ENCODE results near the gene PALM.
"Not testable (repeated sequence)": the region's sequence is repeated elsewhere in the genome, so short reads cannot be mapped to it uniquely, and the experiment has no call there.

Gene PALM

DNA sequence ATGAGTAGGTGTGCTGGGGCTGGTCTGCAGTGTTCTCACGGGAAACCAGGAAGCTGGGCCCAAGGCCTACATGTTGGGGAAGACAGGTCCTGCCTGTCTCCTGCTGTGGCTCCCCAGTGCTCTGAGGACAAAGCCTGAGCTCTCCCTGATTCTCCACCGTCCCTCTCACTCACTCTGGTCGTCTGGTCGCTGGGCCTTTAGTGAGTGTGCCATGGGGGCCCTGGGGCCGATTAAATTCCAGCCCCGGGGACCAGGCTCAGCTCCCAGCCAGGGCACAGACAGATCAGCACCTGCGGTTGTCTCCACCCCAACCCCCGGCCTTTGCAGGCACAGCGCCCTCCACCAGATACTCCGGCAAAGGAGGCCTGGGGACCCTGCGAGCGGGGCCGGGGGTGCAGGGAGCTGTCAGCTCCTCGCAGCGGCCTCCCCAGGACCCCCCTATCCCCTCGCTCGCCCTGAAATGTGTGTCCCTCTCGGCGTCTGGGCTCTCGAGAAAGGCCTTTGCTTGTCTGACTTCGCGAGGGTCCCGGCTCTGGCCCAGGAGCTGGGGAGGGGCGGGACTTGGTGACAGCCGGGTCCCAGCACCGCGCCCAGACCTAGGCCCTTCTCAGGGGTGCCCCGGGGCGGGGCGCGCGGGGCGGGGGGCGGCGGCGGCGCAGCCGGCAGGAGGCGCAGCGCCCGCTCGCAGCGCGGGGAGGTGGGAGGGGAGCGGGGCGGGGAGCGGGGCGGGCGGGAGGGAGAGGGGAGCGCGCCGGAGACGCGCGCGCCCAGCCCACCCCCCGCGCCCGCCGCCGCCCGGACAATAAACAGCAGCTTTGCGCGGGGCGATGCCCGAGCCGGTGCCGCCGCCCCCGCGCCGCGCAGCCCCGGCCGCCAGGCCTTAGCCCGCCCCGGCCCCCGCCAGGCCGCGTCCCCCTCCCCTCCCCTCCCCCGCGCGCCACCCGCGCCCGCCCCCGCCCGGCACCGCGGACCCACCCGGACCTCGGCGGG lies at the start of gene PALM:
Gene PALM (plus strand): TSS at position 782 of the 990 bp plus-strand sequence. CDS start 212 bp downstream, outside the sequence.
- DNase-seq (ENCODE audit: low read depth), result no peak

- no peak for DNase-seq (ENCODE audit: low read depth)
These were observed 47.8 kb upstream of the PALM start for GRCh38 chr19:660793-661426.

- DNase-seq (ENCODE audit: low read depth), result peak; percentile 53
These were observed 47.1 kb upstream of the PALM start for GRCh38 chr19:661427-662196.

DNA sequence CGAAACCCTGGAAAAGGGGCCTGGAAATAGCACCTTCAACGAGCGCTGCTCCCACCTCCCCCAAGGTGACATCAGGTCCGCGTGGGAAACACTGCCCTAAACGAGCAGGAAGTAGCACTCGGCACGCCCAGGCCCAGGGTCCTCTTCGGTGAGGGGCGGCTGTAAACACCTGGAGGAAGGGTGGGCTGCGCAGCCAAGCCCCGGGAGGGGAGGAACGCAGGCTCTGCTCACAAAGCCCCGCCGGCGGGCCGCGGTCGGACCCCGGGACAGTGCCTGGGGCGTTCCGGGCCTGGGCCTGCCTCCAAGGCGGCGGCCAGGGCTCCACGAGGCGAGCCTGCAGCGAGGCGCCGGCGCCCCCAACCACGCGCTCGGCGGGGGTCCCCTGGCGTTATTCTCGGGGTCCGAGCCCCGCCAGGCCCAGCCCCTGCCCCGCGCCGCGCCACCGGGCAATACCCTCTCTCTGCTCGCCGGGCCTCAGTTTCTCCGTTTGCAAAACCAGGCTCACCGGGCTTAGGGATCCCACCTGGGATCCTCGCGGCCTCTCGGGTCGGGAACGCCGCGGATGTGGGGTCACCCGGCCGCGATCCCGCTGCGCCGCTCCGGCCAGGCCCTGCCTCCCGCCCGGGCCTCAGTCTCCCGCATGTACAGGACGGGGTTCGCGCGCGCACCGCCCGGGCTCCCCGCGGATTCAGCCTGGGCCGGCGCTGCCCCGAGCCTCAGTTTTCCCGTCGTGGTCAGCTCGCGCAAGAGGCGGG lies 46.4 kb upstream of the PALM start:
- DNase-seq (ENCODE audit: low read depth), result peak; percentile 59

DNA sequence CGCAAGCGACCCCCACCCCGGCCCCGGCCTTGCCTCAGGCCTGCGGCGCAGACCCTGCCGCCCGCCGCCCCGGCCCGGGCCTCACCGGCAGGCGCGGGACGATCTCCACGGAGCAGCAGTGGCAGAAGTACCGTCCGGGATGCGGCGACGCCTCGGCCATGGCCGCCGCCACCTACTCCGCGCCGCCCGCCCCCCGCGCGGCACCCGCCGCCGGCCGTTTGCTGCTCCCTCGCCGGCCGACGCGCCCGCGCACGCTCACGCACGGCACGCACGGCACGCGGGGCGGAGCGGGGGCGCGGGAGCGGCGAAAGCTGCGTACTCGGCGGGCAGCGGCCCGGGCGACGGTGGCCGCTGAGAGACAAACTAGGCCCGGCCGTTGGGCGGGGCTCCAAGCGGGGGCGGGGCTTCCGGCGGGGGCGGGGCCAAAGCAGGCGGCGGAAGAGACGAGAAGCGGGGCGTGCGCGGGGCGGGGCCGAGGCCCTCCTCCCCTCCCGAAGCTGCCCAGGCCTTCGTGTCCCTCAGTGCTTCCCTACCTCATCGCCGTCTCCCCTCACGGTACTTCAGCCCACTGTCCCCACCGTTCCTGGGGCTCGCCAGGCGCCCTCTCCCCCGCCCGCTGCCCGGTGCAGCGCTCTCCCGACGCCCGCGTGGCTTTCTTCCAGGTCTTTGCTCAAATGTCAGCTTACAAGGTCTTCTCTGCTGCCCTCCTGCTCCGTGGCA lies 45.6 kb upstream of the PALM start, which contains the start of gene RNF126:
Gene RNF126 (minus strand): TSS at position 253 of the 720 bp plus-strand sequence. CDS start 93 bp downstream, at position 160.
- peak; percentile 97 for DNase-seq (ENCODE audit: low read depth)

GRCh38 chr19:663682-664117 lies 45.0 kb upstream of the PALM start:
- DNase-seq (ENCODE audit: low read depth), result no peak

DNA sequence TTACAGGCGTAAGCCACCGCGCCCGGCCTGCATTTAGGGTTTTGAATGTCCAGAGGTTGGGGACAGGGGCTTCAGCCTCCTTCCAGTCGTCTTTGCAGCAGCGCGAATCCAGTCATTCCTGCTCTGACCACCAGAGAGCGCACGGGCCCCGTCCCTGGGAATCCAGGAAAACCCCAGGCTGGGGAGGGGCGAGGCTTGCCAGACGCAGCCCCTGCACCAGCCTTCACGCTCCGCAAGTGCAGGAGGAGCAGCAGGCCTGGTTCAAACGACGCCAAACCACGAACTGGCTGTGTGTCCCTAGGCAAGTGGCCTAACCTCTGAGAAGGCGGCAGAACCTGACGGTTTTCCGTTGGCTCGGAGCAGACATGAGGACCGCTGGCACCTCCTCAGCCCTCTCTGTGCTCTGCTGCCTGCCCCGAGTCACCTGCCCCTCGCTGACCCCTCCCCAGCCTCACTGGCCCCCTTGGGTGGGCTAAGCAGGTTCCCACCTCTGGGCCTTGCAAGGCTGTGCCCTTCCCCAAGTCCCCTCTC lies 43.8 kb upstream of the PALM start:
- DNase-seq (ENCODE audit: low read depth), result peak; percentile 76

- not testable (repeated sequence) for DNase-seq (ENCODE audit: low read depth)
These were observed 41.7 kb upstream of the PALM start for GRCh38 chr19:666985-667573.

- DNase-seq (ENCODE audit: low read depth), result not testable (repeated sequence)
These were observed 39.9 kb upstream of the PALM start for GRCh38 chr19:668675-669434.

DNA sequence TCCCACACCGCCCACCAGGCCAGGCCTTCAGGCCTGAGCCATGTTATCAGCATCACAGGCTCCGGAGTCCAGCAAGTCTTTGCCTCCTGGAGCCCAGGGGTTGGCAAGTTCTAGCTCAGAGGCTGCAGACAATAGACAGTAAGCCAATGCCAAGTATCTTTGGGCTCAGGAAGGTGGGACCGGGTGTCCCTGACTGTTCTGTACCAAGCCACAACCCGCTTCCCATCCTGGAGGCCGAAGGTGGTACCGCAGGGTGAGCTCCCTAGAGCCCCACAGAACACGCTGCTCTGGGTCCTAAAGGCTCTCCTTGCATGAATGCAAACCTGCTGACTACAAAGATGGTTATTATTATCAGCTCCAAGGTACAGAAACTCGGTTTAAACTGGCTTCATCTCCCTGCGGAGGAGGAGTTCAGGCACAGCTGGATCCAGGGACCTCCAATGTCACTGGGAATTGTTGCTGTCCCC lies 38.1 kb upstream of the PALM start:
- no peak for DNase-seq (ENCODE audit: low read depth)

DNA sequence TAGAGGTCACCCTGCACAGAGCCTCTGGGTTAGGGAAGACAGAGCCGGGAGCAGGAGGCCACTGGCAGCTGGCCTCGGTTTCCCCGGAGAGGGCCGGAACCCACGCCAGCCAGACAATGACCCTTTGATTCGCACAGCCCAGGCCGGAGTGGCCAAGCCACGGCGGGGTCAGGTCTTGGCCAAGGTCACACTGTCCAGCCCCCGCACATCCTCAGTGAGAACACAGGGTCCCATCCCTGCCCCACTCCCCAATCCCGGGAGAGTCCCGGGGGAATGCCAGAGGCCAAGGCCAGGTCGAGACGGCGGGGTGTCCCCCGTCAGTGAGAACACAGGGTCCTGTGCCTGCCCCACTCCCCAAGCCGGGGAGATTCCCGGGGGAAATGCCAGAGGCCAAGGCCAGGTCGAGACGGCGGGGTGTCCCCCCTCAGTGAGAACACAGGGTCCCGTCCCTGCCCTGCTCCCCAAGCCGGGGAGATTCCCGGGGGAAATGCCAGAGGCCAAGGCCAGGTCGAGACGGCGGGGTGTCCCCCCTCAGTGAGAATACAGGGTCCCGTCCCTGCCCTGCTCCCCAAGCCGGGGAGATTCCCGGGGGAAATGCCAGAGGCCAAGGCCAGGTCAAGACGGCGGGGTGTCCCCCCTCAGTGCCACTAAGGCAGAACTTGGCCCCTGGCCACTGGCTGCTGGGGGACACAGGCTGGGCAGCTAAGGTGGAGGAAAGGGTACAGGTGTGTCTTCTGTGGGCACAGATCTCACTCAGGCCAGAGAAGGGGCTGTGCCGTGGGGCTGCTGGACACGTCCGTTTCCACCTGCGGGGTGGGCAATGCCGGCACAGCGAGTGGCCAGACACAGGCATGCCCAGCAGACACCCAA lies 34.2 kb upstream of the PALM start:
- no peak for DNase-seq (ENCODE audit: low read depth)

DNA sequence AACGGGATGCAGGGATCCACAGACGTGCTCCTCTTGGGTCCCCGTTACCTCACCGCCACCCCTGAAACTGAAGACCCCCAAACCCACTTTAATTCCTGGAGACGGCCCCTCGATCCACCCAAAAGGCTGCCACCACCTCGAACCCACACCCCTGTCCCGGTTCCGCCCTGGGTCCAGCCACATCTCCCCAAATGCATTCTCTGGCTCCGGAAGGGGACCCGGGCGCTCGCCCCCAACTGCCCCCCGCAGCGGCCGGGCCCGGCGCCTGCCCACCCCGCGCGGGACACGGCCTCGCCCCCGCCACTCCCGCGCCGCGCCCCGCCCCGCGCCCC lies 32.8 kb upstream of the PALM start:
- DNase-seq (ENCODE audit: low read depth), result no peak

DNA sequence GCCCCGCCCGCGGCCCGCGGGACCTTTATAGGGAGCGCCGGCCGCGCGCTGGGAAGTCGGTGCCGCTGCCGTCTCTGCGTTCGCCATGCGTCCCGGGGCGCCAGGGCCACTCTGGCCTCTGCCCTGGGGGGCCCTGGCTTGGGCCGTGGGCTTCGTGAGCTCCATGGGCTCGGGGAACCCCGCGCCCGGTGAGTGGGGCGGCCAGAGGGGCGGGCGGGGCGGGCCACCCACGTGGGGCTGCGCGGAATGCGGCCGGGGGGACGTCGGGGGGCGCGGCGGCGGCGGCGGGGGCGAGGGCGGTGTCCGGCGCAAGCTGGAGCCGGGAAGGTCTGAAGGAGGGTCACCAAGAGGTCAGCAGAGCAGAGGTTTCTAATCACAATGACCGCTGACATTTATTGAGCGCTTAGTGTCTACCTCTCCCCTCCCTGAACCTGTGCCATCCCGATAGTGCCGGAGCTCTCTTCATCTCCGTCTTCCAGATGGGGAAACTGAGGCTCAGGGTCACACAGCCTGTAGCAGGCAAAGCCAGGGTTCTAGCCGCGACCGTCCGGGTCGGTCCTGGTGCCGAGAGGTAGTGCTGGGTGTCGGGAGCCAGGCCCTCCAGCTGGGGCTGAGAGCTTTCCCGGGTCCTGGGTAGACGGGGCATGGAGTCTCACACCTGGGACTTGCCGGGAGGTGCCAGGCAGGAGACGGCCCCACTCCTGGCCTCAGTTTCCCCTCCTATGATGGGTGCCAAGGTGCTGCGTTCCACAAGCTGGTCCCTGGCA lies 32.2 kb upstream of the PALM start, which contains the start of gene FSTL3:
Gene FSTL3 (plus strand): TSS at position 54 of the 767 bp plus-strand sequence. CDS start 32 bp downstream, at position 86.
- DNase-seq (ENCODE audit: low read depth), result no peak

DNA sequence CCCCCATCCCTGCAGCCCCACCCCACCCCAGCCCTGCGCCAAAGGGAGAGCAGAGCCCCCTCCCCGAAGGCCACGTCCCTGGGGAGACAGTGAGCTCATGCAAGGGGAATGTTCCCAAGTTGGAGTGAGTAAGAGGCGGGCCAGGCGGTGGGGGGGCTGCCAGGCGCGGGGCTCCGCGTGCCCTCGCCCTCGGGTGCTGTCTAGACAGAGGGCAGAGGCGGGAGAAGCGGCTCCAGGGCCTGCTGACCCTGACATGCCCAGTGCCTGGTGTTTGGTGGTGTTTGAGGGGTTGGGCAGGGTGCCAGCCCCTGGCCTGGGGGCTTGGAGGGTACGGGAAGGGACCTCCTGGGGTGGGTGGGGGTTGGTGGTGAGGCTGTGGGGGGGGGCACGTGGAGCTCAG lies 31.5 kb upstream of the PALM start:
- DNase-seq (ENCODE audit: low read depth), result no peak

GRCh38 chr19:677601-678436 lies 30.9 kb upstream of the PALM start:
- DNase-seq (ENCODE audit: low read depth), result no peak

- DNase-seq (ENCODE audit: low read depth), result no peak
These were observed 29.8 kb upstream of the PALM start for GRCh38 chr19:678791-679388.
